ENCODE data around the gene RPS13. TPM values are rescaled to one million over a fixed set of nuclear protein-coding genes. Genes with fewer than 3 reads are reported as not detected.

Gene RPS13
- total and polyA plus RNA-seq, 12 donors: 646 to 1,998 (median 709) TPM

GRCh38 chr11:17024924-17025323, 52.5 kb downstream of the RPS13 start:
- DNase-seq (no peak), ATAC-seq (no peak)
- H3K27me3 ChIP-seq: no peaks in the 10 kb centered on the region
- no peaks in the 10 kb centered on the region for H3K9me3 ChIP-seq
- 90 to 97% methylated on average over 2 of the region's 2 CpGs for WGBS, 2 donors
- no peaks in the 10 kb centered on the region for H3K4me1 ChIP-seq
- intact Hi-C loops (cut with DNase I): no loop called here
- no peak for TF ChIP-seq CTCF (IDR thresholded peaks at IDR 0.05)
- no peak overlapping the region for H3K27ac ChIP-seq
- H3K4me3 ChIP-seq: no peak overlapping the region
- no peaks in the 10 kb centered on the region for H3K36me3 ChIP-seq

Other genes with a start within 250 kb of the RPS13 start
- gene PLEKHA7, start 63.3 kb downstream of the RPS13 start, total RNA-seq: 10 to 100 TPM; 15.6 to 46.9 (median 24.0) TPM
- gene PLEKHA7, start 63.3 kb downstream of the RPS13 start, polyA plus RNA-seq: 10 to 100 TPM; 15.3 to 34.0 TPM
- gene PIK3C2A, start 130.3 kb upstream of the RPS13 start, total RNA-seq: 10 to 100 TPM; 29.9 to 43.7 (median 32.7) TPM
- gene PIK3C2A, start 130.3 kb upstream of the RPS13 start, polyA plus RNA-seq: 10 to 100 TPM in 1 of 2 donors, 1 to 10 TPM in 1; 6.7 to 17.9 TPM
- gene NUCB2, start 199.1 kb upstream of the RPS13 start, total RNA-seq: 100 to 1,000 TPM in 5 of 10 donors, 10 to 100 TPM in 5; 78.8 to 175 (median 99.8) TPM
- 100 to 1,000 TPM; 139 to 156 TPM for gene NUCB2, start 199.1 kb upstream of the RPS13 start, polyA plus RNA-seq